SU-DHL-6 (cell line): ENCODE data around the gene GRIA1.

Source experiments
- EZH2phosphoT487 ChIP-seq: fragments of 200-600 bp; sonication (generic), shearing (Covaris generic); conservative IDR thresholded peaks from 2 replicates; pipeline ENCODE4 v1.6.1; 2018; ENCODE audit warnings: mild to moderate bottlenecking, antibody characterized with exemption, low read length, moderate library complexity, mixed read lengths
- TF ChIP-seq, protein P1 (sequence below): fragments of 200-600 bp; sonication (generic); IDR thresholded peaks from one replicate; pipeline ENCODE4 v1.5.1; 2017; ENCODE audit warnings: antibody characterized with exemption, mild to moderate bottlenecking, low read length, moderate library complexity; ENCODE audit not compliant: insufficient read depth, poor library complexity, severe bottlenecking

DNA sequence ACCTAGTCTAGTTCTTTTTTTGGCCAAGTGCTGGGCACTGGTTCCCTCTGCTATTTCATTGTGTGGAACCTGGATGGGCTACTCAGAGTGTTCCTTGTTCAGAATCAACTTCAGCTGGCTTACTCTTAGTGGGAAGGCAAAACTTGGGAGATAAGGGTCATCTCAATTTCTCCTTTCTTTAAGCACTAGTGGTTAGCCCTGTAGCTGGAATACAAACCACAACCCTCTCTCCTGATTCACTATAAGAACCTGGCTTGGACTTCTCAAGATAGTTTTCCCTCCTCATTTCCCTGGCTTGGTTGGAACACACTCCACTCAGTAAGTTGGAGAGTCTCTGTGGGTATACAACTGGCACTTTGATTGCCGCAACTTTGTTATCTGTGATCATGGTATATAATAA is 35.1 kb downstream of the GRIA1 start:
- TF ChIP-seq, protein P1, sequence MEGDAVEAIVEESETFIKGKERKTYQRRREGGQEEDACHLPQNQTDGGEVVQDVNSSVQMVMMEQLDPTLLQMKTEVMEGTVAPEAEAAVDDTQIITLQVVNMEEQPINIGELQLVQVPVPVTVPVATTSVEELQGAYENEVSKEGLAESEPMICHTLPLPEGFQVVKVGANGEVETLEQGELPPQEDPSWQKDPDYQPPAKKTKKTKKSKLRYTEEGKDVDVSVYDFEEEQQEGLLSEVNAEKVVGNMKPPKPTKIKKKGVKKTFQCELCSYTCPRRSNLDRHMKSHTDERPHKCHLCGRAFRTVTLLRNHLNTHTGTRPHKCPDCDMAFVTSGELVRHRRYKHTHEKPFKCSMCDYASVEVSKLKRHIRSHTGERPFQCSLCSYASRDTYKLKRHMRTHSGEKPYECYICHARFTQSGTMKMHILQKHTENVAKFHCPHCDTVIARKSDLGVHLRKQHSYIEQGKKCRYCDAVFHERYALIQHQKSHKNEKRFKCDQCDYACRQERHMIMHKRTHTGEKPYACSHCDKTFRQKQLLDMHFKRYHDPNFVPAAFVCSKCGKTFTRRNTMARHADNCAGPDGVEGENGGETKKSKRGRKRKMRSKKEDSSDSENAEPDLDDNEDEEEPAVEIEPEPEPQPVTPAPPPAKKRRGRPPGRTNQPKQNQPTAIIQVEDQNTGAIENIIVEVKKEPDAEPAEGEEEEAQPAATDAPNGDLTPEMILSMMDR: no peak
- no peak for TF ChIP-seq EZH2phosphoT487
